Measurements from ENCODE around the gene KRTAP4-8.
"Not testable (repeated sequence)": the region's sequence is repeated elsewhere in the genome, so short reads cannot be mapped to it uniquely, and the experiment has no call there.

Gene KRTAP4-8

GRCh38 chr17:41108728-41109386, 10.9 kb upstream of the KRTAP4-8 start:
- DNase-seq (ENCODE audit: low read depth, low spot score), result not testable (repeated sequence)

- DNase-seq (ENCODE audit: low read depth, low spot score), result no peak
These were observed 10.1 kb upstream of the KRTAP4-8 start for GRCh38 chr17:41107941-41108450.

DNA sequence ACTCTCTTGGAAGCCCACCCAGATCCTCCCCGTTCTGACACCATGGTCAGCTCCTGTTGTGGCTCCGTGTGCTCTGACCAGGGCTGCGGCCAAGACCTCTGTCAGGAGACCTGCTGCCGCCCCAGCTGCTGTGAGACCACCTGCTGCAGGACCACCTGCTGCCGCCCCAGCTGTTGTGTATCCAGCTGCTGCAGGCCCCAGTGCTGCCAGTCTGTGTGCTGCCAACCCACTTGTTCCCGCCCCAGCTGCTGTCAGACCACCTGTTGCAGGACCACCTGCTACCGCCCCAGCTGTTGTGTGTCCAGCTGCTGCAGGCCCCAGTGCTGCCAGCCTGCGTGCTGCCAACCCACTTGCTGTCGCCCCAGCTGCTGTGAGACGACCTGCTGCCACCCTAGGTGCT, 7.4 kb upstream of the KRTAP4-8 start, which contains the start of gene KRTAP4-9:
Gene KRTAP4-9 (plus strand): TSS at position 43 of the 400 bp plus-strand sequence. CDS start 0 bp downstream, at position 43.
- not testable (repeated sequence) for DNase-seq (ENCODE audit: low read depth, low spot score)

DNA sequence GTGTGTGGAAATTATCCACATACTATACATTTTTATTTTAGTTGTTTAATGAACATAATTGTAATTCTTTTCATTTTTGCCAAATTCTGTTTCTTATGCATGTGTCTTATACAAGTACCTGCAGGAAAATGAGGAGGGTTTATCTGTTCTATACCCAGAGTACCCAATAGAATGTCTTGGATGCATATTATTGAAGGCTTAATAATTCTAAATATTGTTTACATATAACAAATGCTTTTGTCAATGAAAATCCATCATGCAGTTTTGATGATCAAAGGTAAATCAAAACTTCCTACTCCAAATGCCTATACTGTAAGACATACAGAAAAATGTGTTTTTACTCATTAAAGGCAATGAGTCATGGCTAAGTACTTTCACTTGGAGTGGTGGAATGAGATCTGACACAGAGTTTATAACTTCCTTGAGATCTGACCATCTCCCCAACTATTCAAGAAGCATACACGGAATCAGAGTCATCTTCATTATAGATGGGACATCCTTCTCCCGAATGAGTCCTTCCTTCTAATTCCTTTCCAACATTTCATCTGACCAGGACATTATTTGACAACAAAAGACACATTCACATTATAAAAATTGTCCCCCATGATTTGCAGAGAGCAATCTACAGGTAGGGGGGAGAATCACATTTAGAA, 6.6 kb upstream of the KRTAP4-8 start:
- not testable (repeated sequence) for DNase-seq (ENCODE audit: low read depth, low spot score)

GRCh38 chr17:41103896-41104295, 6.0 kb upstream of the KRTAP4-8 start:
- no peak for DNase-seq (ENCODE audit: low read depth, low spot score)

DNA sequence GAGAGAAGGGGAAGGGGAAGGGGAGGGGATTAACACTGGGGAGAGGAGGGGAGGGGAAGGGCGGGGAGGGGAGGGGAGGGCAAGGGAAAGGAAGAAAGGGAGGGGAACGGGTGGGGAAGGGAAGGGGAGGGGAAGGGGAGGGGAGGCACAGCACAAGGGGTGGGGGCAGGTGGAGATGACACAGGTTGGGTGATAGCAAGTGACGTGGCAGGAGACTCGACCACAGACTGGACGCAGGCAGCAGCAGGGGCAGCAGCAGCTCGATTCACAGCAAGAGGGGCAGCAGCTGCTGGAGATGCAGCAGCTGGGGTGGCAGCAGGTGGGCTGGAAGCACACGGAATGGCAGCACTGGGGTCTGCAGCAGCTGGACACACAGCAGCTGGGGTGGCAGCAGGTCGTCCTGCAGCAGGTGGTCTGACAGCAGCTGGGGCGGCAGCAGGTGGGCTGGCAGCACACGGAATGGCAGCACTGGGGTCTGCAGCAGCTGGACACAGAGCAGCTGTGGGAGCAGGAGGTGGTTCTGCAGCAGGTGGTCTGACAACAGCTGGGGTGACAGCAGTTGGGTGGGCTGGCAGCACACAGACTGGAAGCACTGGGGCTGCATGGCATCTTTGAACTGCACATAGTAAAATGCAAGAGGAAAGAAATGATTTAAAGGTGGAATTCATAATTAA, 3.8 kb upstream of the KRTAP4-8 start, which contains the start of gene KRTAP4-16:
Gene KRTAP4-16 (minus strand): TSS at position 624 of the 674 bp plus-strand sequence. CDS start 0 bp downstream, at position 624.
- DNase-seq (ENCODE audit: low read depth, low spot score), result no peak

DNA sequence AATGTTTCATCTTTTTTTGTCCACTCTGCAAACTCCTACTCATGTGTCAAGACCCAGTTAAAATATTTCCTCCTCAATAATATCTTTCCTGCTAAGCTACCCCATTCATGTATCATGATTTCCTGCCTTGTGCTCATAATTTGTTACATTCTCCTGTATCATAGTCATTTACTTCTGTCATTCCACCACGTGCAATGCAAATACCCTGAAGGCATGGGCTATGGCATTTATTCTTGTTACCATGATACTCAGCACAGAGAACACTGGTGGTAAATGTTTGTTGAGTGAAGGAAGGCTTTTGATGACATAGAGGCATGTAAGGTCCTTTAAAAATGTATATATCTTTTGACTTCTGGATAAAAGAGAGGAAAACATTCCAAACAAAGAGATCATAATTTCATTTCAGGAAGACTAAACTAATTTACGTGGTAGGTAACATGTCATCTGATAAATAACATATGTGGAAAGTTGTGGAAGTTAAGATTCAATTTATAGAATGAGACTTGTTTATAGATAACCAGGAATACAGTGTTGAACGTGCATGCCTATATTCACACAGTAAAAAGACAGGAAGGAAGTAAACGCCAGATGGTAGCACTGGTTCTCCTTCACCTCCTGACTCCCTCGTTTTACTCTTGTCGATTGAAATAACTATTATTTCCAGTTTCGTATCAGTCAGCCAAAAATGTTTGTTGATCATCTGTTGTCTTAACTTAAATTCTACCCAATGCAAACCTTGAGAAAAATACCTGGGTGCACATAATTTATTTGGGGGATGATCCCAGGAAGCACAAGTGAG, 1.9 kb upstream of the KRTAP4-8 start:
- DNase-seq (ENCODE audit: low read depth, low spot score), result not testable (repeated sequence)

GRCh38 chr17:41098481-41098880, 539 bp upstream of the KRTAP4-8 start:
- no peak for DNase-seq (ENCODE audit: low read depth, low spot score)

- DNase-seq (ENCODE audit: low read depth, low spot score), result no peak
These were observed 1.9 kb downstream of the KRTAP4-8 start for GRCh38 chr17:41096055-41096454.

GRCh38 chr17:41088760-41089352, 9.1 kb downstream of the KRTAP4-8 start:
- not testable (repeated sequence) for DNase-seq (ENCODE audit: low read depth, low spot score)

DNA sequence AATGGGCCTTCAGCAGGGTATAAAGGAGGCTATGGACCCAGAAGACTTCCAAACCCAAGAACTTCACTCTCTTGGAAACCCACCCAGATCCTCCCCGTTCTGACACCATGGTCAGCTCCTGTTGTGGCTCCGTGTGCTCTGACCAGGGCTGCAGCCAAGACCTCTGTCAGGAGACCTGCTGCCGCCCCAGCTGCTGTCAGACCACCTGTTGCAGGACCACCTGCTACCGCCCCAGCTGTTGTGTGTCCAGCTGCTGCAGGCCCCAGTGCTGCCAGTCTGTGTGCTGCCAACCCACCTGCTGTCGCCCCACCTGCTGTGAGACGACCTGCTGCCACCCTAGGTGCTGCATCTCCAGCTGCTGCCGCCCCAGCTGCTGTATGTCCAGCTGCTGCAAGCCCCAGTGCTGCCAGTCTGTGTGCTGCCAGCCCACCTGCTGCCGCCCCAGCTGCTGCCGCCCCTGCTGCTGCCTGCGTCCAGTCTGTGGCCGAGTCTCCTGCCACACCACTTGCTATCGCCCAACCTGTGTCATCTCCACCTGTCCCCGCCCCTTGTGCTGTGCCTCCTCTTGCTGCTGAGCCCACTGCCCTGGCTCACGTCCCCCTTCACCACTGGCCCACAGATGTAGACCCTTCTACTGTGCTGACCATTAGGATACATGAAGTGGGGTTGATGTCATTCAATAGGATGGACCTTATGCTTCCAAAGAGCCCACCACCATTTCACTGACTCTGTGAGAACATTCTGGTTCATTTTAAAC, 13.7 kb downstream of the KRTAP4-8 start, which contains the start of gene KRTAP4-7:
Gene KRTAP4-7 (plus strand): TSS at position 51 of the 757 bp plus-strand sequence. CDS start 57 bp downstream, at position 108.
- not testable (repeated sequence) for DNase-seq (ENCODE audit: low read depth, low spot score)

- DNase-seq (ENCODE audit: low read depth, low spot score), result not testable (repeated sequence)
These were observed 14.5 kb downstream of the KRTAP4-8 start for GRCh38 chr17:41083427-41083826.

GRCh38 chr17:41082626-41083025, 15.3 kb downstream of the KRTAP4-8 start:
- DNase-seq (ENCODE audit: low read depth, low spot score), result no peak

GRCh38 chr17:41076788-41077187, 21.2 kb downstream of the KRTAP4-8 start:
- DNase-seq (ENCODE audit: low read depth, low spot score), result no peak

DNA sequence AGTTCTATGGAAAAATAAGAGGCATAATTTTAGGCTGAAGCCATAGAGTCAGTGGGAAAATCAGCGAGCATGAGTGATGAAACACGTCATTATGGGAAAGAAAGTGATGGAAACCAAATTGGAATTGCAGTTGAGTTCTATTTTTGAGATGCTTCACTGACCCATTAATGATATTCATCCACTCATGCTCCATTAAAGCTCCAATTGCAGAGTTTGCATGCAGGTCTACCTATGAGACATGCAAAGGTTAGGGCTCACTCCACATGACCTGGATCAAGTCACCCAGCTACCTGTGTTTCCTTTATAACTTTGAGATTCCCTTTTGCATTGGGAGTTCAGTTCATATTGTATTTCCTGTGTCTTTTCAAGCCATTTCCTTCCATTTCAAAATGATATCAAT, 24.3 kb downstream of the KRTAP4-8 start:
- no peak for DNase-seq (ENCODE audit: low read depth, low spot score)

DNA sequence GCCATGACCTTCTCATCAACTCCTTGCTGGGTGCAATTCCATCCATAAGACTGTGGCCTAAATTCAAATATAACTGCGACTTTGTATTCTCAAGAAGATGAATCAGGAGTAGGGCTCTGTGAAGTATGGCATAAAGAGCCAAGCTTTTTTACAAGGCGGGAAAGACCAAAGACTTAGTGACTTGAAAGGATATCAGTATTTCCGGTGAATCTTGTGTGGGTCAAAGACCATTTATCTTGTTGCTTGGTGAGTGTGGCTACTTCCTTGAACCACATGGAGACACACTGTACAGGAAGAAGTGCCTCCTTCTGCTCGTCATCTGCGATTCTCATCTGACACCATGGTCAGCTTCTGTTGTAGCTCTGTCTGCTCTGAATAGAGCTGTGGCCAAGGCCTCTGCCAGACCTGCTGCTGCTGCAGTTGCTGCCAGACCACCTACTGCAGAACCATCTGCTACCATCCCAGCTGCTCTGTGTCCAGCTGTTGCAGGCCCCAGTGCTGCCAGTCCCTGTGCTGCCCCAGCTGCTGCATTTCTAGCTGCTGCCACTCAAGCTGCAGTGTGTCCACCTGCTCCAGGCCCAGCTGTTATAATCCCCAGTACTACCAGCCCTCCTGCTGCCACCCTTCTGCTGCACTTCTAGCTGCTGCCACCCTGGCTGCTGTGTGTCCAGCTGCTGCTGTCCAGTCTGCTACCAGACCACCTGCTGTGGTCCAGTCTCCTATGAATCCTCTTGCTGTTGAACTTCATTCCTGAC, 26.2 kb downstream of the KRTAP4-8 start:
- DNase-seq (ENCODE audit: low read depth, low spot score), result no peak

- no peak for DNase-seq (ENCODE audit: low read depth, low spot score)
These were observed 28.9 kb downstream of the KRTAP4-8 start for GRCh38 chr17:41069031-41069430.

DNA sequence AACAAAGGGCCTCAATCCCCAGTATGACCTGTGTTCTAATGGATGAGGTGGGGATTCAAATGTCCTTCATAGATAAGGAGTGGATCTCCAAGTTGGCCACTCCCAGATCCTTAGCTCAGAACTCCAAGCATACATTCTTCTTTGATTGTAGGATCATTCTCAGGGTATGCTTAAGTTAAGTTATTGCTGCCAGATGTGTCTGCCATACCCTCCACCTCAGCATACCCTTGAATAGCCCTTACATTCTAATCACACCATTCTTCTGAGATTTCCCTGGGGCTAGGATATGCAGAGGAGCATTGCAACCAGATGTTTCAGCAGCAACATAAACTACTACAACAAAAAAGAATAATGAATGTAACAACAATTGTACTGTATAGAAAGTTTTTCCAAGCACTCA, 30.7 kb downstream of the KRTAP4-8 start:
- DNase-seq (ENCODE audit: low read depth, low spot score), result no peak
